ENCODE measurements around the gene HAP1. TPM values are rescaled to one million over a fixed set of nuclear protein-coding genes. Genes with fewer than 3 reads are reported as not detected.
A peak's percentile ranks its signal among the peaks of the same experiment; 100 is the strongest.

HAP1 gene
- total RNA-seq, 2 experiments from 2014 or later: 0.15 to 0.19 TPM

- DNase-seq: no peak
- CTCF ChIA-PET: interaction anchor here (0.6 to 4.7 kb wide), 4 partner anchors 26 to 1030 kb away, joined by 3 to 41 read pairs (median 4); no protein-coding TSS in a partner anchor
- Mint-ChIP-seq H3K36me3 (peaks cover 1% of the 10 kb centered on the region), H3K9me3 (ENCODE audit: low read depth) (no peaks in the 10 kb centered on the region), H3K27me3 (peaks cover 70% of the 10 kb centered on the region), H3K27ac (no peak overlapping the region), H3K4me1 (peaks cover 11% of the 10 kb centered on the region), H3K4me3 (no peak overlapping the region)
- no peak for ATAC-seq
Measured at GRCh38 chr17:41733348-41734138, 900 bp downstream of the HAP1 start.

- Mint-ChIP-seq H3K4me3 (no peak overlapping the region), H3K4me1 (peaks cover 5% of the 10 kb centered on the region), H3K27me3 (peaks cover 60% of the 10 kb centered on the region), H3K36me3 (peaks cover 1% of the 10 kb centered on the region), H3K27ac (no peak overlapping the region), H3K9me3 (ENCODE audit: low read depth) (no peaks in the 10 kb centered on the region)
- CTCF ChIA-PET: interaction anchor here (0.9 to 2.5 kb wide), 2 partner anchors 21 to 69 kb away, joined by 3 to 11 read pairs; no protein-coding TSS in a partner anchor
- ATAC-seq: no peak
- DNase-seq: no peak
Measured at GRCh38 chr17:41731836-41732235, 2.6 kb downstream of the HAP1 start.

- no peak for DNase-seq
- ATAC-seq: no peak
- Mint-ChIP-seq H3K4me1 (peaks cover 5% of the 10 kb centered on the region), H3K36me3 (peaks cover 1% of the 10 kb centered on the region), H3K9me3 (ENCODE audit: low read depth) (no peaks in the 10 kb centered on the region), H3K27me3 (peaks cover 47% of the 10 kb centered on the region), H3K27ac (no peak overlapping the region), H3K4me3 (no peak overlapping the region)
- CTCF ChIA-PET: interaction anchor here (0.5 to 2.5 kb wide), 3 partner anchors 70 to 852 kb away, joined by 3 to 11 read pairs (median 3); partner anchors contain the start of gene KLHL11
Measured at GRCh38 chr17:41730479-41730878, 4.0 kb downstream of the HAP1 start.

- no peak overlapping the region for H3K4me3 Mint-ChIP-seq
- H3K9me3 Mint-ChIP-seq (ENCODE audit: low read depth): no peaks in the 10 kb centered on the region
- DNase-seq: no peak
- H3K27me3 Mint-ChIP-seq: peaks cover 29% of the 10 kb centered on the region
- no peaks in the 10 kb centered on the region for H3K36me3 Mint-ChIP-seq
- CTCF ChIA-PET: interaction anchor here (1.1 kb wide), 1 partner anchor 13 kb away, joined by 3 read pairs; no protein-coding TSS in a partner anchor
- H3K4me1 Mint-ChIP-seq: no peaks in the 10 kb centered on the region
- no peak for ATAC-seq
- H3K27ac Mint-ChIP-seq: no peak overlapping the region
Measured at GRCh38 chr17:41728056-41728455, 6.4 kb downstream of the HAP1 start.

GRCh38 chr17:41725134-41725533, 9.3 kb downstream of the HAP1 start:
- no peak for DNase-seq
- CTCF ChIA-PET: interaction anchor here (1.1 to 2.3 kb wide), 2 partner anchors 12 to 86 kb away, joined by 3 to 8 read pairs; partner anchors contain the start of gene P3H4
- H3K36me3 Mint-ChIP-seq: no peaks in the 10 kb centered on the region

GRCh38 chr17:41724476-41725050, 9.9 kb downstream of the HAP1 start:
- Mint-ChIP-seq H3K4me3 (no peak overlapping the region), H3K36me3 (no peaks in the 10 kb centered on the region), H3K27me3 (peaks cover 3% of the 10 kb centered on the region), H3K4me1 (no peaks in the 10 kb centered on the region), H3K9me3 (ENCODE audit: low read depth) (no peaks in the 10 kb centered on the region), H3K27ac (no peak overlapping the region)
- no peak for DNase-seq
- no peak for ATAC-seq
- CTCF ChIA-PET: interaction anchor here (1.1 kb wide), 1 partner anchor 87 kb away, joined by 3 read pairs; the partner anchor contains the start of gene P3H4

More at GRCh38 chr17:41725134-41725533, 9.3 kb downstream of the HAP1 start:
- Mint-ChIP-seq H3K27me3 (peaks cover 4% of the 10 kb centered on the region), H3K4me3 (no peak overlapping the region), H3K4me1 (no peaks in the 10 kb centered on the region), H3K9me3 (ENCODE audit: low read depth) (no peaks in the 10 kb centered on the region), H3K27ac (no peak overlapping the region)
- ATAC-seq: no peak

DNA sequence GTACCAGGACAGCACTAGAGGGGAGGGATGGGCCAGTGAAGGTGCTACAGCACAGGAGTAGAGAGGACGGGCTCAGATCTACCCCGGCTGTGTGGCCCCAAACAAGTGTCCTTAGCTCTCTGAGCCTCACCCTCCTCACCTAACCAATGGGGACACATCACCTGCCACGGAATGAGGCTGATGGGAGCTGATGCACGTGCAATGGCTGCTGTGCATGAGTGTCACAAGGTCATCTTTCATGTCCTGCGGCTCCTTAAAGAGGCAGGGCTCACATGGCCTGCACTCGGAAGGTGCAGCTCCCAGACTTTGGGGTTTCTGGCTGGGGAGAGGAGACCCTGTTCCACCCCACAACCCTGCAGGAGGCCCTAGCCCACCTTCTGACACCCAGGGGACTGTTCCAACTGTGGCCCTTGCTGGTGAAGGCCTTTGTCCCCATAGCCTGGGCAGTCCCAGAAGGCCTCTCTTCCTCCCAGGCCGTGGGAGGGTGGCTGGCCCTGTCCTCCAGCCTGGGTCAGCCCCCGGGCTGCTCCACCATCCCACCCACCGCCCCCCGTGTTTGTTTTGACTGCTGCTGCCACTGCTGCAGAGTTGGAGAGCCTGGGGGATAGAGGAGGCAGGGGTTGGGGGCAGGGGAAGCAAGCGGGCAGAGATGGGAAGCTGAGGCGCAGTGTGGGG, 10.5 kb downstream of the HAP1 start:
- Mint-ChIP-seq H3K36me3 (no peaks in the 10 kb centered on the region), H3K27ac (no peak overlapping the region), H3K27me3 (peaks cover 3% of the 10 kb centered on the region), H3K4me1 (no peaks in the 10 kb centered on the region), H3K9me3 (ENCODE audit: low read depth) (no peaks in the 10 kb centered on the region), H3K4me3 (no peak overlapping the region)
- CTCF ChIA-PET: interaction anchor here (1.3 kb wide), 1 partner anchor 14 kb away, joined by 3 read pairs; no protein-coding TSS in a partner anchor
- DNase-seq (no peak), ATAC-seq (peak; percentile 30)

DNA sequence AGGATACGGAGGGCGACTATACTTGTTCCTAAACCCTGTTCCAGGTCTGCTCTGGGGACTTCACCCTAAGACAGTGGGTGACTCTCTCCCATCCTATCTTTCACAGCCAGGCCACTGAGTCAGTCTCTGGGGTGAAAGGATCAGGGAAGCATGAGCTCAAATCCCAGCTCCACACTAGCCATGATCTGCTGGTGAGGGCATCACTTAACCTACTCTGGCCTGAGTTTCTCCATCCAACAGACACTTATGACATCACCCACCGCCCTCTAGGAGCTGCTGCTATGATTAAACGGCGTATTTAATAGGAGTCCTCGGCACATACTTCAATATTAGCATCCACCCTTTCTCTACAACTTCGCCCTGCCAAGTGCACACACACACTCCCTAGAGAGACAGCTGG, 12.2 kb downstream of the HAP1 start:
- Mint-ChIP-seq H3K4me3 (no peak overlapping the region), H3K4me1 (no peaks in the 10 kb centered on the region), H3K27ac (no peak overlapping the region), H3K36me3 (no peaks in the 10 kb centered on the region), H3K27me3 (no peaks in the 10 kb centered on the region), H3K9me3 (ENCODE audit: low read depth) (no peaks in the 10 kb centered on the region)
- ATAC-seq: no peak
- DNase-seq: no peak
- CTCF ChIA-PET: interaction anchor here (1.0 kb wide), 1 partner anchor 80 kb away, joined by 3 read pairs; no protein-coding TSS in a partner anchor

DNA sequence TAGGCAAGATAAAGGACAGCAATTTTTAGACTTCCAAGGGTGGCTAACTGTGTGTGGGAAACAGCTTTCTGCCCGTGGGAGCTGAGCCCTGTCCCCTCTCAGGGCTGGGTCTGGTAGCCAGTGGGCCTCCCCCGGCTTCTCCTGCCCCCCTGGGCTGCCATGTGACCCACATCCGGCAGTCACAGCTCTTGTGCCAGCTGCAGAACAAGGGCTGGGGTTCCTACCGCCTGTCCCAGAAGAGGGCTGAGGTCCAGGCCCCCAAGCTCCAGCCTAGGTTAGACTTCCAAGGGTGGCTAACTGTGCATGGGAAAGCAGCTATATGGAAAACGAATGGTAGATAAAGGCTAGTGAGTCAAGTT, 16.2 kb downstream of the HAP1 start:
- H3K4me3 Mint-ChIP-seq: no peak overlapping the region
- H3K27me3 Mint-ChIP-seq: peaks cover 7% of the 10 kb centered on the region
- H3K27ac Mint-ChIP-seq: no peak overlapping the region
- H3K36me3 Mint-ChIP-seq: no peaks in the 10 kb centered on the region
- H3K4me1 Mint-ChIP-seq: no peaks in the 10 kb centered on the region
- CTCF ChIA-PET: interaction anchor here (0.9 to 1.7 kb wide), 4 partner anchors 8 to 93 kb away, joined by 3 to 4 read pairs (median 4); partner anchors contain the start of gene P3H4
- DNase-seq (no peak), ATAC-seq (no peak)
- H3K9me3 Mint-ChIP-seq (ENCODE audit: low read depth): no peaks in the 10 kb centered on the region

DNA sequence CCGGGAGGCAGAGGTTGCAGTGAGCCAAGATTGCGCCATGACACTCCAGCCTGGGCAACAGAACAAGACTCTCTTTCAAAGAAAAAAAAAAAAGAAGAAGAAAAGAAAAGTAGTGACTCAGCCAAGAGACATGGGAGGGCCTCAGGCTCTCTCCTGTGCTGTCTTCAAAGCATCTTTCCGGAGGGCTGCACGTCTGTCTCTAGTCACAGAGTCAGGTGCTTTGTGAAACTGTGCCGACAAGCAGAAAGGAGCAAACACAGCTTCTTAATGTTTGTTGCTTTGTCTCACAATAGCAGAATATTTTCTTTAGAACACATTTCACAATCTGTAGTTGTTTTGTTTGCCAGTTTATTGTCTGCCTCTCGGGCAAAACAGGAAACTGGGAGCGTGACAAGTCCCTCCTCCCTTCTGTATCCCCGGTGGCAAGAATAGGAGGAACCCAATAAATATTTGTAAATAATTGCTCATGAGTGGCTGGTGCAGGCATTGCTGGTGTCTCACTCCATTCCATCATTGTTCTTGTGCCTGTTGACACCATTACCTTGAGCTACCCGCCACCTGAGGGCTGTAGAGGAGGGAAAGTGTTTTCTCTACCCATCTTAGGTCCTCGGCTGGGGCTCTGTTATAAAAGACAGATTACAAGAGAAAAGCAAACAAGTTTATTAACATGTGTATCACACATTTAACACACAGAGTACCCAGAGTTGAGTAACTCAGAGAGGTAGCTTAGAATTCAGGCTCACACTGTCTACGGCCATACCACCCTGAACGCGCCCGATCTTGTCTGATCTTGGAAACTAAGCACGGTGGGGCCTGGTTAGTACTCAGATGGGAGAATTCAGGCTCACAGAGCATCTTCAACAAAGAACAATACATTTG, 16.8 kb downstream of the HAP1 start:
- DNase-seq (no peak), ATAC-seq (no peak)
- no peak overlapping the region for H3K27ac Mint-ChIP-seq
- H3K36me3 Mint-ChIP-seq: no peaks in the 10 kb centered on the region
- no peaks in the 10 kb centered on the region for H3K4me1 Mint-ChIP-seq
- peaks cover 9% of the 10 kb centered on the region for H3K27me3 Mint-ChIP-seq
- H3K9me3 Mint-ChIP-seq (ENCODE audit: low read depth): no peaks in the 10 kb centered on the region
- CTCF ChIA-PET: interaction anchor here (0.9 to 1.7 kb wide), 4 partner anchors 8 to 94 kb away, joined by 3 to 4 read pairs (median 4); partner anchors contain the start of gene P3H4
- H3K4me3 Mint-ChIP-seq: no peak overlapping the region

- no peak within 1 kb of the TSS for H3K4me3 Mint-ChIP-seq
- no peak within 1 kb of the TSS for H3K27ac Mint-ChIP-seq
- CTCF ChIA-PET: interaction anchor here (0.7 kb wide), 1 partner anchor 19 kb away, joined by 3 read pairs; no protein-coding TSS in a partner anchor
- H3K27me3 Mint-ChIP-seq: peaks cover 22% of the 10 kb centered on the region
- no peaks in the 10 kb centered on the region for H3K36me3 Mint-ChIP-seq
- ATAC-seq (no peak), DNase-seq (no peak)
- H3K4me1 Mint-ChIP-seq: peaks cover 4% of the 10 kb centered on the region
- no peaks in the 10 kb centered on the region for H3K9me3 Mint-ChIP-seq (ENCODE audit: low read depth)
Measured at GRCh38 chr17:41711669-41712400, 22.6 kb downstream of the HAP1 start, which contains the start of gene GAST. GAST (plus strand) TSS chr17:41712331; CDS start chr17:41715437, 3,106 bp downstream.

All from activated CD8-positive, alpha-beta memory T cell treated with anti-CD3 and anti-CD28 coated beads, Interleukin-2, amount 10 ng/mL, durations not matched to agents 7 days and 5 days (primary cell).